HepG2 (cell line): ENCODE data around the gene BAG3. TPM values are rescaled to one million over a fixed set of nuclear protein-coding genes. Genes with fewer than 3 reads are reported as not detected.

ENCODE experiments used
- ATAC-seq: fragments of 200-7000 bp; cut with Tn5 transposase; 3 replicates; pipeline ENCODE4 v1.9.1; 2020; ENCODE audit warnings: mild to moderate bottlenecking, moderate library complexity
- BruUV-seq: library from RNA; stranded (reverse); fragments of 400-500 nt; replicated peaks from 2 replicates; lab custom pipeline; 2021; lab: Mats Ljungman, UMichigan
- CTCF ChIA-PET: fragments of 300-600 bp; formaldehyde crosslinking; extraction: SDS; loops from one replicate; lab custom pipeline; 2021; ENCODE audit warnings: low total read pairs, inconsistent platforms, low intra/inter-chr PET ratio; lab: Yijun Ruan, JAX
- POLR2A ChIA-PET: fragments of 350-600 bp; sonication (Branson Sonifier 250); formaldehyde crosslinking; loops from one replicate; lab custom pipeline; 2020; ENCODE audit warnings: antibody characterized with exemption, inconsistent platforms; lab: Yijun Ruan, JAX
- DNase-seq: peaks from one replicate; pipeline ENCODE4 v3.0.0-alpha.2; 2015; ENCODE audit warnings: low spot score
- FAIRE-seq: peaks from 3 replicates; lab custom pipeline; 2011; peaks lifted over from hg19 to GRCh38; lab: Jason Lieb, UNC
- H2AFZ ChIP-seq: one replicate; pipeline ENCODE4 v1.6.1; 2011; ENCODE audit warnings: low read length, inconsistent platforms
- H3K27ac ChIP-seq: fragments of 300-600 bp; 3 replicates; pipeline ENCODE4 v1.8.0; 2011; ENCODE audit warnings: mixed run types, mild to moderate bottlenecking, mixed read lengths, low read length, inconsistent platforms; ENCODE audit not compliant: insufficient read depth; ENCODE audit errors: extremely low read length
- H3K27me3 ChIP-seq, 2 experiments: fragments of 200-600 bp in 1 of 2; 2 replicates in 1 of 2; 3 replicates in 1 of 2; pipeline versions ENCODE4 v1.6.0 to v1.8.0; 2011; ENCODE audit warnings: low read length in 2 of 2, mild to moderate bottlenecking in 2 of 2, moderate library complexity in 2 of 2, inconsistent platforms in 1 of 2; ENCODE audit not compliant: insufficient read depth in 2 of 2, control insufficient read depth in 1 of 2
- H3K36me3 ChIP-seq, 2 experiments: fragments of 200-600 bp in 1 of 2; replicated peaks in 1 of 2; 2 replicates in 1 of 2; 3 replicates in 1 of 2; pipeline versions ENCODE4 v1.5.1 to v1.8.0; 2011; ENCODE audit warnings: low read length in 2 of 2, inconsistent platforms in 1 of 2; ENCODE audit not compliant: insufficient read depth in 2 of 2, control insufficient read depth in 1 of 2
- H3K4me1 ChIP-seq: 2 replicates; pipeline ENCODE4 v1.5.1; 2012; ENCODE audit warnings: low read length, inconsistent platforms; ENCODE audit not compliant: insufficient read depth
- H3K4me2 ChIP-seq: 2 replicates; pipeline ENCODE4 v1.6.0; 2011; ENCODE audit warnings: low read depth, low read length, inconsistent platforms
- H3K4me3 ChIP-seq, 3 experiments: fragments of 200-600 bp in 1 of 3; sonication (generic), shearing (Covaris generic) in 1 of 3; replicated peaks in 1 of 3; 2 replicates each; pipeline ENCODE4 v1.5.1; 2011 to 2016; ENCODE audit warnings: low read length in 3 of 3, inconsistent platforms in 2 of 3, low read depth in 2 of 3, mild to moderate bottlenecking in 2 of 3, control low read depth in 1 of 3, mixed read lengths in 1 of 3; ENCODE audit not compliant: insufficient read depth in 1 of 3
- H3K79me2 ChIP-seq: one replicate; pipeline ENCODE4 v1.6.1; 2011; ENCODE audit warnings: low read length, inconsistent platforms; ENCODE audit not compliant: insufficient read depth
- H3K9ac ChIP-seq: 2 replicates; pipeline ENCODE4 v1.6.0; 2011; ENCODE audit warnings: mild to moderate bottlenecking, low read depth, low read length, inconsistent platforms; ENCODE audit not compliant: insufficient read depth
- H3K9me3 ChIP-seq: 2 replicates; pipeline ENCODE4 v1.5.1; 2012; ENCODE audit warnings: mild to moderate bottlenecking, low read length
- H4K20me1 ChIP-seq: 2 replicates; pipeline ENCODE4 v1.6.0; 2011; ENCODE audit warnings: inconsistent platforms, mild to moderate bottlenecking, low read length, moderate library complexity; ENCODE audit not compliant: insufficient read depth
- CBX2 ChIP-seq, 2 experiments: fragments of 200-600 bp in 1 of 2; sonication (generic); formaldehyde crosslinking in 1 of 2; IDR thresholded peaks; 2 replicates each; pipeline versions ENCODE4 v1.7.0 to v1.8.1; 2018 to 2022; ENCODE audit warnings: low read depth in 2 of 2, low read length in 1 of 2, mild to moderate bottlenecking in 1 of 2, missing genetic modification reagents in 1 of 2
- CTCF ChIP-seq: sonication (generic); formaldehyde crosslinking; IDR thresholded peaks from 2 replicates; pipeline ENCODE4 v1.5.0; 2020; ENCODE audit warnings: mild to moderate bottlenecking, missing genetic modification reagents, moderate library complexity
- DPF2 ChIP-seq: sonication (generic); formaldehyde crosslinking; IDR thresholded peaks from 2 replicates; pipeline ENCODE4 v1.4.0; 2020; ENCODE audit warnings: mild to moderate bottlenecking, low read depth, missing genetic modification reagents, borderline replicate concordance
- EED ChIP-seq: sonication (generic); formaldehyde crosslinking; IDR thresholded peaks from 2 replicates; pipeline ENCODE4 v1.5.0; 2020; ENCODE audit warnings: mild to moderate bottlenecking, missing genetic modification reagents
- MZF1 ChIP-seq: sonication (generic); formaldehyde crosslinking; IDR thresholded peaks from 2 replicates; pipeline ENCODE4 v1.8.1; 2023; ENCODE audit warnings: mild to moderate bottlenecking, missing genetic modification reagents, borderline replicate concordance
- RAD21 ChIP-seq: fragments of 450-650 bp; formaldehyde crosslinking; IDR thresholded peaks from 2 replicates; pipeline ENCODE4 v1.5.0; 2020; ENCODE audit warnings: mild to moderate bottlenecking
- RAD51 ChIP-seq: fragments of 450-650 bp; IDR thresholded peaks from 2 replicates; pipeline ENCODE4 v1.6.1; 2016; ENCODE audit warnings: borderline replicate concordance
- SMAD3 ChIP-seq: sonication (generic); formaldehyde crosslinking; IDR thresholded peaks from 2 replicates; pipeline ENCODE4 v1.4.0; 2020; ENCODE audit warnings: missing genetic modification reagents
- SOX6 ChIP-seq, 2 experiments: fragments of 450-650 bp in 1 of 2; sonication (generic) in 1 of 2; formaldehyde crosslinking in 1 of 2; IDR thresholded peaks; 2 replicates each; pipeline versions ENCODE4 v1.4.0 to v1.6.1; 2017 to 2020; ENCODE audit warnings: antibody characterized with exemption in 1 of 2, mild to moderate bottlenecking in 1 of 2, missing genetic modification reagents in 1 of 2
- STAG1 ChIP-seq: sonication (generic); formaldehyde crosslinking; IDR thresholded peaks from 2 replicates; pipeline ENCODE4 v1.4.0; 2020; ENCODE audit warnings: missing genetic modification reagents
- THAP11 ChIP-seq: IDR thresholded peaks from 2 replicates; pipeline ENCODE4 v1.6.1; 2016; ENCODE audit warnings: missing biosample characterization, missing genetic modification reagents
- ZNF891 ChIP-seq: sonication (generic); formaldehyde crosslinking; IDR thresholded peaks from 2 replicates; pipeline ENCODE4 v1.5.0; 2020; ENCODE audit warnings: mild to moderate bottlenecking, missing genetic modification reagents
- WGBS: methylation state at CpG from one replicate; pipeline ENCODE4 v1.1.6; 2017; ENCODE audit warnings: low lambda C conversion rate; 5-methylcytosine and 5-hydroxymethylcytosine counted together
- in situ Hi-C: cut with HindIII; loops from 2 replicates; pipeline ENCODE4 v1.10.0; 2017; ENCODE audit warnings: low pct_unique_long_range_greater_than_20kb; ENCODE audit not compliant: extremely low pct_ligation_motif_present
- intact Hi-C: fragments of 100-400 bp; cut with micrococcal nuclease; formaldehyde crosslinking; loops from one replicate; pipeline ENCODE4 v1.10.0; 2022; ENCODE audit not compliant: unreplicated experiment
- polyA plus RNA-seq, 8 experiments: library from polyadenylated mRNA; depleted of rRNA in 3 of 8; stranded (reverse) in 7 of 8; unstranded in 1 of 8; fragments of >200 nt; fragmentation: Illumina TruSeq in 4 of 8; extraction: Trizol in 4 of 8; gene quantifications; 2 replicates each; pipeline versions ENCODE4 v1.2.1 to v1.2.3, GENCODE V29; 2011 to 2016; ENCODE audit warnings: low read depth in 4 of 8, missing spikeins in 1 of 8, mixed read lengths in 1 of 8; ENCODE audit not compliant: insufficient read depth in 1 of 8
- total RNA-seq, 5 experiments: library from RNA; depleted of rRNA; stranded (reverse); fragments of >200 nt; fragmentation: Illumina TruSeq; extraction: Trizol; gene quantifications; 2 replicates each; pipeline ENCODE4 v1.2.3, GENCODE V29; 2016; ENCODE audit warnings: low read depth in 1 of 5
- TF ChIP-seq, protein P1 (sequence below): sonication (generic); formaldehyde crosslinking; IDR thresholded peaks from 2 replicates; pipeline ENCODE4 v1.4.0; 2020; ENCODE audit warnings: missing genetic modification reagents, borderline replicate concordance
- TF ChIP-seq, protein P2 (sequence below), 2 experiments: sonication (generic) in 1 of 2; formaldehyde crosslinking in 1 of 2; IDR thresholded peaks; 2 replicates each; pipeline versions ENCODE4 v1.4.0 to v1.6.1; 2018 to 2020; ENCODE audit warnings: missing genetic modification reagents in 2 of 2, borderline replicate concordance in 1 of 2, low read depth in 1 of 2, mild to moderate bottlenecking in 1 of 2, missing biosample characterization in 1 of 2
- TF ChIP-seq, protein P3 (sequence below): sonication (generic); formaldehyde crosslinking; IDR thresholded peaks from 2 replicates; pipeline ENCODE4 v1.5.1; 2020; ENCODE audit warnings: mild to moderate bottlenecking, missing genetic modification reagents, moderate library complexity

Gene BAG3
- total and polyA plus RNA-seq, 2 of the 13 experiments (the other 11 are each of a cell fraction or from before 2014, with no cell fraction given): 2.9 to 6.7 TPM

DNA sequence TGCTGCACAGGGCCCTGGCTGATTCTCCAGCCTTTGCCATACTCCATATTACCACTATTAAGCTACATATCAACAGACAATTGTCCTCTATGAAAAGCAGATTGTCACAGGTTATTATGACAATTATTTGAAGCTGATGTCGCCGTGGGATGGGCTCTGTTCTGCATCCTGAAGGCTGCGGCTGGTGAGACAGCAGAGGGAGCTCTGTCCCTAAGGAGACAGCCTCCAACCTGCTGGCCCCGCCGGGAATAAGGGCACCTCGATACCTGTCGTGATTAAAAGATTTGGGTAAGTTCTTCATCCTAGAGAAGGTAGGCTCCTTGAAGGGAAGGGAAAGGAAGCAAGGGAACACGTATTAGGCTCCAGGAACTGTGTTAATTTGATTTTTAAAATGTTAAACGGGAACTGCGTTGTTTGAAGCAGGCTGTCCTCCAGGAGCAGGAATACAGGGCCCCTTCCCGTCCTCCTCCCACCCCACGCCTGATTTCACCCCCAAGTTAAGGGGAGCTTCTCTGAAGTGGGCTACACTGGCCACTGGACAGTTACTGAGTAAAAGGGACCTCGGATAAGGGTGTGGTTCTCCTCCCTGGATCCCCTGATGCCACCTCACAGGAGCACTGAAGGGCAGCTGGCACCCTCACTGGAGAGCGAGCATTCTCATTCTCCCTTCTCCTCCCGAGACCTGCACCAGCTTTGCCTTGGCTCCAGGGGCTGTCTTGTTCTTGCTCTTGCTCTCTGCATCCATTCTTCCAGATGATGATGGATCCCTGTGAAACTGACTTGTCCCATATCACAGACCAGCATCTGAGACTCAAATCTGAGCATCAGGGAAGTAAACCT, 42.6 kb upstream of the BAG3 start:
- no peak overlapping the region for H3K27ac ChIP-seq
- H4K20me1 ChIP-seq: no peaks in the 10 kb centered on the region
- H3K4me2 ChIP-seq: peak overlapping the region; percentile 91
- WGBS: 6% methylated on average over 13 of the region's 15 CpGs
- CTCF ChIA-PET: interaction anchor here (1.1 kb wide), 1 partner anchor 251 kb away, joined by 5 read pairs; no protein-coding TSS in a partner anchor
- no peaks in the 10 kb centered on the region for H3K9me3 ChIP-seq
- H3K4me3 ChIP-seq: peak overlapping the region; percentile 39 to 66 (median 53)
- ATAC-seq (peak; percentile 98), FAIRE-seq (peak; percentile 86), DNase-seq (peak; percentile 36)
- peak overlapping the region; percentile 84 for H2AFZ ChIP-seq
- intact Hi-C loops (loop anchor here (2.0 to 5.0 kb wide), 2 partner anchors 34 to 739 kb away; no protein-coding TSS in a partner anchor), in situ Hi-C loops (no loop called here)
- H3K36me3 ChIP-seq: no peaks in the 10 kb centered on the region
- no TSS peak for BruUV-seq
- peak overlapping the region; percentile 33; the same call in 1 of the 2 replicates for H3K9ac ChIP-seq
- peaks cover 0 to 4% of the 10 kb centered on the region in 2 experiments; a peak in 1 of 5 replicates for H3K27me3 ChIP-seq
- H3K4me1 ChIP-seq: peaks cover 14% of the 10 kb centered on the region
- H3K79me2 ChIP-seq: no peaks in the 10 kb centered on the region
- POLR2A ChIA-PET: interaction anchor here (1.2 to 1.5 kb wide), 3 partner anchors 11 to 43 kb away, joined by 4 to 6 read pairs (median 5); partner anchors contain the start of genes BAG3 and TIAL1
- TF ChIP-seq STAG1 (CRISPR knock-in tag) (peak; percentile 86), CTCF (peak; percentile 88), EED (no peak), RAD51 (no peak), MZF1 (CRISPR knock-in tag) (no peak), SOX6 (IDR thresholded peaks at IDR 0.05) (no peak), SOX6 (CRISPR knock-in tag; IDR thresholded peaks at IDR 0.05) (0 out of 2 replicates have a peak, but pooled peaks have one; percentile 22), THAP11 (CRISPR knock-in tag) (0 out of 2 replicates have a peak, but pooled peaks have one; percentile 14), SMAD3 (no peak), RAD21 (CRISPR knock-in tag) (peak; percentile 77), ZNF891 (CRISPR knock-in tag) (no peak), CBX2 (IDR thresholded peaks at IDR 0.05; ENCODE audit: low read depth, low read length) (no peak), CBX2 (CRISPR knock-in tag; IDR thresholded peaks at IDR 0.05; ENCODE audit: low read depth) (no peak), DPF2 (CRISPR knock-in tag) (no peak)
- TF ChIP-seq, protein P1, sequence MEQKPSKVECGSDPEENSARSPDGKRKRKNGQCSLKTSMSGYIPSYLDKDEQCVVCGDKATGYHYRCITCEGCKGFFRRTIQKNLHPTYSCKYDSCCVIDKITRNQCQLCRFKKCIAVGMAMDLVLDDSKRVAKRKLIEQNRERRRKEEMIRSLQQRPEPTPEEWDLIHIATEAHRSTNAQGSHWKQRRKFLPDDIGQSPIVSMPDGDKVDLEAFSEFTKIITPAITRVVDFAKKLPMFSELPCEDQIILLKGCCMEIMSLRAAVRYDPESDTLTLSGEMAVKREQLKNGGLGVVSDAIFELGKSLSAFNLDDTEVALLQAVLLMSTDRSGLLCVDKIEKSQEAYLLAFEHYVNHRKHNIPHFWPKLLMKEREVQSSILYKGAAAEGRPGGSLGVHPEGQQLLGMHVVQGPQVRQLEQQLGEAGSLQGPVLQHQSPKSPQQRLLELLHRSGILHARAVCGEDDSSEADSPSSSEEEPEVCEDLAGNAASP: 0 out of 2 replicates have a peak, but pooled peaks have one; percentile 27
- TF ChIP-seq, protein P2, sequence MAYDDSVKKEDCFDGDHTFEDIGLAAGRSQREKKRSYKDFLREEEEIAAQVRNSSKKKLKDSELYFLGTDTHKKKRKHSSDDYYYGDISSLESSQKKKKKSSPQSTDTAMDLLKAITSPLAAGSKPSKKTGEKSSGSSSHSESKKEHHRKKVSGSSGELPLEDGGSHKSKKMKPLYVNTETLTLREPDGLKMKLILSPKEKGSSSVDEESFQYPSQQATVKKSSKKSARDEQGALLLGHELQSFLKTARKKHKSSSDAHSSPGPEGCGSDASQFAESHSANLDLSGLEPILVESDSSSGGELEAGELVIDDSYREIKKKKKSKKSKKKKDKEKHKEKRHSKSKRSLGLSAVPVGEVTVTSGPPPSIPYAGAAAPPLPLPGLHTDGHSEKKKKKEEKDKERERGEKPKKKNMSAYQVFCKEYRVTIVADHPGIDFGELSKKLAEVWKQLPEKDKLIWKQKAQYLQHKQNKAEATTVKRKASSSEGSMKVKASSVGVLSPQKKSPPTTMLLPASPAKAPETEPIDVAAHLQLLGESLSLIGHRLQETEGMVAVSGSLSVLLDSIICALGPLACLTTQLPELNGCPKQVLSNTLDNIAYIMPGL (CRISPR knock-in tag; IDR thresholded peaks at IDR 0.05; ENCODE audit: borderline replicate concordance in 1 of 2, low read depth in 1 of 2): peak in 1 of 2 experiments; percentile 58; a peak in 2 of 4 replicates
- TF ChIP-seq, protein P3, sequence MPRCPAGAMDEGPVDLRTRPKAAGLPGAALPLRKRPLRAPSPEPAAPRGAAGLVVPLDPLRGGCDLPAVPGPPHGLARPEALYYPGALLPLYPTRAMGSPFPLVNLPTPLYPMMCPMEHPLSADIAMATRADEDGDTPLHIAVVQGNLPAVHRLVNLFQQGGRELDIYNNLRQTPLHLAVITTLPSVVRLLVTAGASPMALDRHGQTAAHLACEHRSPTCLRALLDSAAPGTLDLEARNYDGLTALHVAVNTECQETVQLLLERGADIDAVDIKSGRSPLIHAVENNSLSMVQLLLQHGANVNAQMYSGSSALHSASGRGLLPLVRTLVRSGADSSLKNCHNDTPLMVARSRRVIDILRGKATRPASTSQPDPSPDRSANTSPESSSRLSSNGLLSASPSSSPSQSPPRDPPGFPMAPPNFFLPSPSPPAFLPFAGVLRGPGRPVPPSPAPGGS (CRISPR knock-in tag): 0 out of 2 replicates have a peak, but pooled peaks have one; percentile 34
